ENCODE measurements around the gene PNLIPRP3.

PNLIPRP3 gene

DNA sequence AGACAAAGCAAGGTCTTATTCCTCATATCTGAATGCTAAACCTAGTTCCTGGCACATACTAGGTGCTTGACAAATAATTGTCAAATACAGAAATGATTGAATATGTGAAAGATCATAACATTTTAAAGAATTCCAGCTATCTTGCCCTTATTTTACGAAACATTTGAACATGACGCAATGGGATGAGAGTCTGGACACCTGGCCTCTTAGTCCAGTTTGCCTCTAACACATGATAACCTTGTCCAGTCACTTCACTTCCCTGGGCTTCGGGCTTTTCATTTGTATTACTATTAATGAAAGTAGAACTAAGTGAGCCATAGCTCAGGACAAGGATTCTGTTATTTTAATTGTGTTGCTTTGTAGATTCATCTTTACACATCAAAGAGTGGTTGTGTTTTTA is 32.6 kb downstream of the PNLIPRP3 start:
- TF ChIP-seq ZC3H10 (CRISPR knock-in tag; IDR thresholded peaks at IDR 0.05) (no peak), CSDC2 (CRISPR knock-in tag; IDR thresholded peaks at IDR 0.05) (no peak), ISL1 (CRISPR knock-in tag; IDR thresholded peaks at IDR 0.05) (no peak), ZFP3 (CRISPR knock-in tag; IDR thresholded peaks at IDR 0.05) (no peak), SNAI2 (CRISPR knock-in tag; IDR thresholded peaks at IDR 0.05) (no peak), TOX (CRISPR knock-in tag; IDR thresholded peaks at IDR 0.05; ENCODE audit: borderline replicate concordance) (no peak), PPARA (CRISPR knock-in tag; IDR thresholded peaks at IDR 0.05; ENCODE audit: borderline replicate concordance) (no peak), OSR1 (CRISPR knock-in tag; IDR thresholded peaks at IDR 0.05) (no peak), BACH2 (CRISPR knock-in tag; IDR thresholded peaks at IDR 0.05; ENCODE audit: borderline replicate concordance) (no peak), ARNTL (CRISPR knock-in tag; IDR thresholded peaks at IDR 0.05; ENCODE audit: borderline replicate concordance, low read depth) (no peak), ZNF8 (CRISPR knock-in tag; IDR thresholded peaks at IDR 0.05) (no peak), POU6F1 (CRISPR knock-in tag; IDR thresholded peaks at IDR 0.05; ENCODE audit: borderline replicate concordance, low read depth) (no peak), ZNF565 (CRISPR knock-in tag; conservative IDR thresholded peaks at IDR 0.05; ENCODE audit: low read depth) (no peak), ZNF70 (CRISPR knock-in tag; IDR thresholded peaks at IDR 0.05) (no peak), RARB (CRISPR knock-in tag; IDR thresholded peaks at IDR 0.05) (no peak), TCF4 (CRISPR knock-in tag; IDR thresholded peaks at IDR 0.05; ENCODE audit: borderline replicate concordance) (no peak)
- TF ChIP-seq, protein P1, sequence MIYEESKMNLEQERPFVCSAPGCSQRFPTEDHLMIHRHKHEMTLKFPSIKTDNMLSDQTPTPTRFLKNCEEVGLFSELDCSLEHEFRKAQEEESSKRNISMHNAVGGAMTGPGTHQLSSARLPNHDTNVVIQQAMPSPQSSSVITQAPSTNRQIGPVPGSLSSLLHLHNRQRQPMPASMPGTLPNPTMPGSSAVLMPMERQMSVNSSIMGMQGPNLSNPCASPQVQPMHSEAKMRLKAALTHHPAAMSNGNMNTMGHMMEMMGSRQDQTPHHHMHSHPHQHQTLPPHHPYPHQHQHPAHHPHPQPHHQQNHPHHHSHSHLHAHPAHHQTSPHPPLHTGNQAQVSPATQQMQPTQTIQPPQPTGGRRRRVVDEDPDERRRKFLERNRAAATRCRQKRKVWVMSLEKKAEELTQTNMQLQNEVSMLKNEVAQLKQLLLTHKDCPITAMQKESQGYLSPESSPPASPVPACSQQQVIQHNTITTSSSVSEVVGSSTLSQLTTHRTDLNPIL (CRISPR knock-in tag; IDR thresholded peaks at IDR 0.05; ENCODE audit: low read depth) = no peak
- TF ChIP-seq, protein P2, sequence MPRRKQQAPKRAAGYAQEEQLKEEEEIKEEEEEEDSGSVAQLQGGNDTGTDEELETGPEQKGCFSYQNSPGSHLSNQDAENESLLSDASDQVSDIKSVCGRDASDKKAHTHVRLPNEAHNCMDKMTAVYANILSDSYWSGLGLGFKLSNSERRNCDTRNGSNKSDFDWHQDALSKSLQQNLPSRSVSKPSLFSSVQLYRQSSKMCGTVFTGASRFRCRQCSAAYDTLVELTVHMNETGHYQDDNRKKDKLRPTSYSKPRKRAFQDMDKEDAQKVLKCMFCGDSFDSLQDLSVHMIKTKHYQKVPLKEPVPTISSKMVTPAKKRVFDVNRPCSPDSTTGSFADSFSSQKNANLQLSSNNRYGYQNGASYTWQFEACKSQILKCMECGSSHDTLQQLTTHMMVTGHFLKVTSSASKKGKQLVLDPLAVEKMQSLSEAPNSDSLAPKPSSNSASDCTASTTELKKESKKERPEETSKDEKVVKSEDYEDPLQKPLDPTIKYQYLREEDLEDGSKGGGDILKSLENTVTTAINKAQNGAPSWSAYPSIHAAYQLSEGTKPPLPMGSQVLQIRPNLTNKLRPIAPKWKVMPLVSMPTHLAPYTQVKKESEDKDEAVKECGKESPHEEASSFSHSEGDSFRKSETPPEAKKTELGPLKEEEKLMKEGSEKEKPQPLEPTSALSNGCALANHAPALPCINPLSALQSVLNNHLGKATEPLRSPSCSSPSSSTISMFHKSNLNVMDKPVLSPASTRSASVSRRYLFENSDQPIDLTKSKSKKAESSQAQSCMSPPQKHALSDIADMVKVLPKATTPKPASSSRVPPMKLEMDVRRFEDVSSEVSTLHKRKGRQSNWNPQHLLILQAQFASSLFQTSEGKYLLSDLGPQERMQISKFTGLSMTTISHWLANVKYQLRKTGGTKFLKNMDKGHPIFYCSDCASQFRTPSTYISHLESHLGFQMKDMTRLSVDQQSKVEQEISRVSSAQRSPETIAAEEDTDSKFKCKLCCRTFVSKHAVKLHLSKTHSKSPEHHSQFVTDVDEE (CRISPR knock-in tag; IDR thresholded peaks at IDR 0.05) = no peak
- ATAC-seq = no peak

- TF ChIP-seq ZNF8 (CRISPR knock-in tag; IDR thresholded peaks at IDR 0.05) (no peak), PATZ1 (CRISPR knock-in tag; IDR thresholded peaks at IDR 0.05; ENCODE audit: borderline replicate concordance) (no peak), OSR1 (CRISPR knock-in tag; IDR thresholded peaks at IDR 0.05) (no peak), TOX (CRISPR knock-in tag; IDR thresholded peaks at IDR 0.05; ENCODE audit: borderline replicate concordance) (no peak), ZFP3 (CRISPR knock-in tag; IDR thresholded peaks at IDR 0.05) (no peak), GLIS3 (CRISPR knock-in tag; IDR thresholded peaks at IDR 0.05) (no peak), PPARA (CRISPR knock-in tag; IDR thresholded peaks at IDR 0.05; ENCODE audit: borderline replicate concordance) (no peak), SNAI2 (CRISPR knock-in tag; IDR thresholded peaks at IDR 0.05) (no peak), ZNF70 (CRISPR knock-in tag; IDR thresholded peaks at IDR 0.05) (no peak), RARB (CRISPR knock-in tag; IDR thresholded peaks at IDR 0.05) (no peak), CSRNP3 (CRISPR knock-in tag; IDR thresholded peaks at IDR 0.05) (no peak), ARNTL (CRISPR knock-in tag; IDR thresholded peaks at IDR 0.05; ENCODE audit: borderline replicate concordance, low read depth) (no peak), POU6F1 (CRISPR knock-in tag; IDR thresholded peaks at IDR 0.05; ENCODE audit: borderline replicate concordance, low read depth) (no peak), ZFP30 (CRISPR knock-in tag; IDR thresholded peaks at IDR 0.05) (no peak), CSDC2 (CRISPR knock-in tag; IDR thresholded peaks at IDR 0.05) (no peak), ZC3H10 (CRISPR knock-in tag; IDR thresholded peaks at IDR 0.05) (no peak), ZNF565 (CRISPR knock-in tag; conservative IDR thresholded peaks at IDR 0.05; ENCODE audit: low read depth) (no peak), ESRRG (CRISPR knock-in tag; IDR thresholded peaks at IDR 0.05) (no peak)
- TF ChIP-seq, protein P1 (CRISPR knock-in tag; IDR thresholded peaks at IDR 0.05; ENCODE audit: low read depth) = no peak
- TF ChIP-seq, protein P2 (CRISPR knock-in tag; IDR thresholded peaks at IDR 0.05) = no peak
- no peak for ATAC-seq
These were observed 34.0 kb downstream of the PNLIPRP3 start for GRCh38 chr10:116461680-116462079.

Data from SK-N-SH treated with all-trans-retinoic acid at 6 μM for 48 hours (cell line).